Body of pancreas (tissue), 4 donors: ENCODE measurements around the gene RPL37.

Experiments
- CTCF ChIP-seq, 7 experiments: fragments of 450-650 bp in 4 of 7; fragments of 200-600 bp in 3 of 7; sonication (generic) in 3 of 7; IDR thresholded peaks; one replicate each; pipeline ENCODE4 v1.5.1; 2016 to 2019; ENCODE audit warnings: antibody characterized with exemption in 7 of 7
- POLR2A ChIP-seq, 3 donors: fragments of 450-650 bp; IDR thresholded peaks; one replicate each; pipeline ENCODE4 v1.6.1; 2016; ENCODE audit warnings: antibody characterized with exemption in 3 of 3, mild to moderate bottlenecking in 2 of 3

DNA sequence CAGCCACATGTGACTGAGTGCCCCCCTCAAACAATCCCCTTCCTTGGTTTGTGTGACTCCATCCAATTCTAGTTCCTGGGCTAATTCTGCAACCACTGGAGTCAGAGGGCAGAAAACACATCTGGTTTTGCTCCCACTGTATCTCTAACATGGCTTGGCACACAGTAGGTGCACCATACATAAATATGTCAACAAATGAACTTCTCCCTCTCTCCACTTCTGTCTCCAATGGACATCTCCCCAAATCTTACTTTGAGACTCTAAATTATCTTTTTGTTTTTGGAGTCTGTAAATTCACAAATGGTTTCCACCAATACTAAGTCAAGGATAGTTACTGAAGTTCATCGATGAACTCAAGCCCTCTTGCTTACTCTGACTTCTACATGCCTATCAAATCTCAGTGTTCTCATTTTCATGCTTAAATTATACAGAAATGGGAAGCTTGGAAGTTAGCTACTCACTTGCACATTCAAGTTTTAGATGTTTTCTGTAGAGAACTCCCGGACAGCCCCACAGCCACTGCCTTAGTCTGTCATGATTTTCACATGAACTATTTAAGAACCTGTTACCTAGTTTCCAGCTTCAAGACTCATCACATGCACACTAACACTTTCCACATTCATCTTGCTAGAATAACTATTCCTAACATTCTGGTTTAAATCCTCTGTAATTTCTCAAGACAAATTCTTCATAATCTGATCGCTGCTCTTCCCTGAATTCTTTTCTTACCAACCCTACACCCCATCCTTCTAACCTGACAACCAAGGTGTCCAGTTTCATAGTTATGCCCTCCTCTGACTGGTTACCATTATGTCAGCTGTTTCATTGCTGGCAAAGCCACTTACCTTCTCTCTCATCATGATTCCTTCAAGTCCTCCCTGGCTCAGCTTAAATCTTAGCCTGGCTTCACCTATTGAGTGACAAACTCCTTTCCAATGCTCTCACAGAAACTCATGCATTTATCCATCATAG is 6.0 kb downstream of the RPL37 start:
- TF ChIP-seq CTCF (IDR thresholded peaks at IDR 0.05) (no peak), POLR2A (IDR thresholded peaks at IDR 0.05) (no peak)
